Muscle layer of duodenum (tissue), 2 donors: ENCODE measurements around the gene POFUT2.

Experiments
- H3K27ac ChIP-seq: one replicate; pipeline ENCODE4 v1.7.0; 2013; ENCODE audit warnings: mild to moderate bottlenecking, low read length
- H3K27me3 ChIP-seq: one replicate; pipeline ENCODE4 v1.7.0; 2013; ENCODE audit warnings: low read depth, mild to moderate bottlenecking, control low read depth, low read length
- H3K36me3 ChIP-seq, 2 donors: one replicate each; pipeline ENCODE4 v1.7.0; 2013; ENCODE audit warnings: low read length in 2 of 2, control low read depth in 1 of 2, mild to moderate bottlenecking in 1 of 2; ENCODE audit not compliant: insufficient read depth in 2 of 2, control insufficient read depth in 1 of 2
- H3K4me1 ChIP-seq, 2 donors: one replicate each; pipeline ENCODE4 v1.7.0; 2013; ENCODE audit warnings: low read length in 2 of 2, mild to moderate bottlenecking in 2 of 2, control low read depth in 1 of 2, moderate library complexity in 1 of 2; ENCODE audit not compliant: insufficient read depth in 2 of 2, control insufficient read depth in 1 of 2
- H3K4me3 ChIP-seq, 2 donors: one replicate each; pipeline ENCODE4 v1.7.0; 2013; ENCODE audit warnings: low read length in 2 of 2, low read depth in 1 of 2, mild to moderate bottlenecking in 1 of 2
- H3K9me3 ChIP-seq, 2 donors: one replicate each; pipeline ENCODE4 v1.7.0; 2013; ENCODE audit warnings: low read length in 2 of 2, control low read depth in 1 of 2, mild to moderate bottlenecking in 1 of 2; ENCODE audit not compliant: control insufficient read depth in 1 of 2
- donor health status: healthy.

Gene POFUT2

GRCh38 chr21:45276596-45276995, 11.1 kb downstream of the POFUT2 start:
- Histone ChIP-seq H3K27ac (no peak overlapping the region), H3K9me3 (peaks cover 0 to 10% of the 10 kb centered on the region in 2 donors), H3K27me3 (no peaks in the 10 kb centered on the region), H3K4me1 (no peaks in the 10 kb centered on the region), H3K36me3 (peaks cover 20 to 80% of the 10 kb centered on the region in 2 donors), H3K4me3 (no peak overlapping the region)

DNA sequence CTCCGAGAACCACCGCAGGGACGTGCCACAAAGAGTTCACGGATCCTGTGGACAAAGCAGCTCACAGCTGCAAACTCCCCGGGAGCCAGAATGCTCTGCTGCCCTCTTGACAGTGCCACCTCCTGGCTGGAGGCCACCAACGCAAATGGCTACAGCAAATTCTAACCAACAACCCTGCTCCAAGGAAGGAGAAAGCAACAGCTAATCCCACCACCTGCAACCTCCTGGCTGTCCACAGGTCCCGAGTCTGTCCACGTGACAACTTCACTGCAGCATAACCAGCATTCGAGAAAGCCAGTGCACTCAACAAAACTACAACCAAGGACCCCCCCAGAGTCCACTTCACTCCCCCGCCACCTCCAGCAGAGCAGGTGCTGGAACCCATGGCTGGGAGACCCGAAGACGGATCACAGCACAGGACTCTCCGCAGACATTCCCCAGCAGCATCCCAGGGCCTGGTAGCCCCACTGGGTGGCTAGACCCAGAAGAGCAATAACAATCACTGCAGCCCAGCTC, 17.3 kb downstream of the POFUT2 start:
- Histone ChIP-seq H3K27me3 (no peaks in the 10 kb centered on the region), H3K4me3 (no peak overlapping the region), H3K36me3 (peaks cover 21 to 72% of the 10 kb centered on the region in 2 donors), H3K27ac (no peak overlapping the region), H3K4me1 (no peaks in the 10 kb centered on the region), H3K9me3 (peaks cover 0 to 13% of the 10 kb centered on the region in 2 donors)

DNA sequence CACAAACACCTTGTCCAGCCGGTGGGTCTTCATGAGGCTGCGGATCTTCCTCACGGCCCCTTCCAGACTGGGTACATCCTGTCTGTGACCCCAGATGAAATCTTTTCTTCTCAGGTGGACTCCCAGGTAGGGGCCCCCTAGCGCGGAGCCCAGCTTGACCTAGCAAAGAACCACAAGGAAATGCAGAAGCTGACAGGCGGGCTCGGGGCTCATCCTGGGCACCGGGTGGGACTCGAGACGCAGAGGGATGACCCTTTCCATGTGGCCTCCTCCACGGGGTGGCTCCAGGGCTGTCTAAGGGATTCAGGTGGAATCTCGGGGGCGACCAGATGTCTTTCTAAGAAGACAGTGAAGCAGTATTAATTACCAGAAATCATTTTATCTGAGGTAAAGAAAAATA, 17.8 kb downstream of the POFUT2 start:
- Histone ChIP-seq H3K27ac (no peak overlapping the region), H3K9me3 (peaks cover 0 to 13% of the 10 kb centered on the region in 2 donors), H3K4me3 (no peak overlapping the region), H3K36me3 (peaks cover 21 to 72% of the 10 kb centered on the region in 2 donors), H3K4me1 (no peaks in the 10 kb centered on the region), H3K27me3 (no peaks in the 10 kb centered on the region)

DNA sequence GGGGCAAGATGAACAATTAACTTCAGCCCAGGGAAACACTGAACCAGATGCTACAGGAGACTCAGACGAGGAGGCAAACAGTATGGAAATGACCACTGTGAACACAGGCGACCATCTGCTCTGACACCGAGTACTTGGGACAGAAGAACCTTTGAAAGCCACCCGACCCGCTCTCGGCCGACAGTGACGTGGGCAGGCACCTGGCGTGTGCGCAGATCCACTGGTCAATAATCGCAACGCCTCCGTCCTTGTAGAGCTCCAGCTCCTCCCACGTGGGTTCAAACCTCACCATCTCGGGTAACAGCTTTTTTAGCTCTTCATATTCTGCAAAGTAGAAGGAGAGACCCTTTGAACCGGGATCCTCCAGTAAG, 20.3 kb downstream of the POFUT2 start:
- peaks cover 31 to 79% of the 10 kb centered on the region in 2 donors for H3K36me3 ChIP-seq

DNA sequence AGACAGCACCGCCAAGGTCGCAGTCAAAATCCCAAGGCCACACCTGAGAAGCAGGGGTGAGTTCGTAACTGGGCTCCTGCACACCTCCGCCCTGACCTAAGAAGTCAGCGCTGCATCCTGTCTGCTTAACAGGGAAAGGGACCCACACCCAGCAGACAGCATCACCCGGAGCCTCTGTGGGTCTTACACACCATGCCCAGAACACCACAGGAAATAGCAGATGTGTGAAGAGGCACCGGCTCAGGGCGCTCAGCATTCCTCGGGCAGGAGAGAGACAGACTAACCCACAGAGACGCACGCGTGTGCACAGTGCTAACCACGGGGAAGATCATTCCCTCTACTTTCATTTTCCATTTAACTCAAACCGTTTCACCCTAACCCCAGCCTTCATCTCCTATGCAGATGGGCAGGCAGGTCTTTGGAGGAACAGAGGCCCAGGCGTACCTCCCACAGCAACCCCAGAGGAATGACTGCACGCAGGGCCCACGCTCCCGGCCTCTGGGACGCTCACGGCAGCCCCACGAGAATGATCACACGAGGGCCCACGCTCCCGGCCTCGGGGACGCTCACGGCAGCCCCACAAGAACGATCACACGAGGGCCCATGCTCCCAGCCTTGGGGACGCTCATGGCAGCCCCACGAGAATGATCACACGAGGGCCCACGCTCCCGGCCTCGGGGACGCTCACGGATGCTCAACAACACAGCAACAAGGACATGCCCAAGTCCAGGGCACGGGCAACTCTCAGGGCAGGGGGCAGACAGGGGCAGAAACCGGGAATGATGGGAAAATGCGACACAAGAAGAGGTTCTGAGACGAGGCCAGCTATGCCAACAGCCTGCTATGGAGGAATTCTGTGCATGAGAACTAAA, 20.9 kb downstream of the POFUT2 start:
- no peaks in the 10 kb centered on the region for H3K27me3 ChIP-seq
- peaks cover 0 to 4% of the 10 kb centered on the region in 2 donors for H3K9me3 ChIP-seq
- no peaks in the 10 kb centered on the region for H3K4me1 ChIP-seq
- no peak overlapping the region for H3K27ac ChIP-seq
- no peak overlapping the region for H3K4me3 ChIP-seq
- H3K36me3 ChIP-seq: peaks cover 31 to 75% of the 10 kb centered on the region in 2 donors

More for the DNA sequence above, 20.3 kb downstream of the POFUT2 start:
- Histone ChIP-seq H3K4me1 (no peaks in the 10 kb centered on the region), H3K27me3 (no peaks in the 10 kb centered on the region), H3K9me3 (peaks cover 0 to 8% of the 10 kb centered on the region in 2 donors), H3K4me3 (no peak overlapping the region), H3K27ac (no peak overlapping the region)

DNA sequence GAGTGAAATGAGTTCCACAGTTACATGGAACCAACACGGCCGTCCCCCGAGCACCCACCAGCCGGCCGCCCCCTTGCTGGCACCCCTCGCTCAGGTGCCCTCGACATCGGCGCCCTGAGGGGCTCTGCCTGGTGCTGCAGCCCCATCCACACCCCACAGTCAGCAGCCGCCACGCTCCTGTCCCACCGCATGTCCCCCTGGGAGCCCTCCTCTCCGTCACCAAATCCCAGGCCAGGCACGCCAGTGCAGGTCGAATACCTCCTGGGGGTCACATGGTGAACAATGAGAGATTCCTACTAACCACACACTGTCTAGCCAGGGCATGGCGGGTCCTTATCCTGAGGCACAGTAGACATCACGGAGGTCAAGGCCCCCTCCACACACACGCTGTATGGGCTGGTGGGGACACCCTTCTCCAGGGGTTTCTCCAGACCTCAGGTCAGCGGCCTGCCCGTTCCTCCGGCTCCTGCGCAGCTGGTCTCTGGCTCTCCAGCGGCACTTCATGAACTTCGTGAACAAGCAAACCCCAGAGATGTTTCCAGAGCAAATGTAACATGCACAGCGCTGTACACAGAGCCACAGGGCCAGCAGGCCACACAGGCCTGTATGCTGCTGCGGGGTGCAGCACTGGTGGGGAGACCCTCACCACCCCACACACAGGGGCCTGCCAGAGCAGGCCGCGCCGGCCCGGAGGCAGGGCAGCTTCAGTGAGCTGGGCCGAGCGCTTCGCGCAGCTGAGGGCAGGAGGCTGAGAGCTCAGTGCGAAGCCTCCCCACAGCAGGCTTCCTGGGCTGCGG, 21.8 kb downstream of the POFUT2 start:
- no peaks in the 10 kb centered on the region for H3K9me3 ChIP-seq
- peaks cover 31 to 70% of the 10 kb centered on the region in 2 donors for H3K36me3 ChIP-seq
- H3K4me3 ChIP-seq: no peak overlapping the region
- H3K27ac ChIP-seq: no peak overlapping the region
- no peaks in the 10 kb centered on the region for H3K4me1 ChIP-seq
- no peaks in the 10 kb centered on the region for H3K27me3 ChIP-seq

DNA sequence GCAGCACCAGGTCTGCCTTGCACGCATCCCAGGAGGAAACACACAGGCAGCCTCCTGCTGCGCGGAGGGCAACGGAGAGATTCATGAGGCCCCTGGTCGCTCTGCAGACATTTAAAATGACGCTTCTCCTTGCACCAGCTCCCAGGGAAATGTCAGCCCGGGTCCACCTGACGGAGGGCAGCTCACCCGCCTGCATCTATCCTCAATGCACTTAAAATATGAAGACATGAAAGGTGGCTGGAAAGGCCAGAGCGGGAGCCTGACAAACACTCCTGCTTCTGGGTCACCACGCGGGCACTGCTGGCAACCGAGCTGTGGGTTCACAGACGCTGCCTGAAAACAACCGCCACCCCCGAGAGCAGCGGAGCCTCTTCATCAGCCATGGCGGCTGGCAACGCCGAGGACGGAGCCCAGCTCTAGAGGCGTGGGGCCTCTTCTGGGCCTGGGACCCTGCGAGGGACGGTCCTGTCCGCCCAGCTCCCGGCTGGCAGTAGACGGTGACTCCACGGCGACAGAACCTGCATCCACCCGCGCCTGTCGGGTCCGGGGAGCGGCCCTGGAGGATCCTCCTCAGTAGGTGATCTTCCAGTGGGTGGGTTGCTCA, 22.7 kb downstream of the POFUT2 start:
- Histone ChIP-seq H3K27ac (no peak overlapping the region), H3K9me3 (no peaks in the 10 kb centered on the region), H3K27me3 (no peaks in the 10 kb centered on the region), H3K4me1 (no peaks in the 10 kb centered on the region), H3K36me3 (peaks cover 31 to 62% of the 10 kb centered on the region in 2 donors), H3K4me3 (no peak overlapping the region)

GRCh38 chr21:45264146-45264911, 23.4 kb downstream of the POFUT2 start:
- Histone ChIP-seq H3K4me3 (no peak overlapping the region), H3K27me3 (no peaks in the 10 kb centered on the region), H3K4me1 (no peaks in the 10 kb centered on the region), H3K36me3 (peaks cover 28 to 56% of the 10 kb centered on the region in 2 donors), H3K9me3 (no peaks in the 10 kb centered on the region), H3K27ac (no peak overlapping the region)

- H3K27me3 ChIP-seq: no peaks in the 10 kb centered on the region
- no peaks in the 10 kb centered on the region for H3K4me1 ChIP-seq
- H3K36me3 ChIP-seq: peaks cover 28 to 56% of the 10 kb centered on the region in 2 donors
- H3K27ac ChIP-seq: no peak overlapping the region
- H3K9me3 ChIP-seq: no peaks in the 10 kb centered on the region
- no peak overlapping the region for H3K4me3 ChIP-seq
These were observed 24.2 kb downstream of the POFUT2 start for GRCh38 chr21:45263534-45263933.

- Histone ChIP-seq H3K9me3 (no peaks in the 10 kb centered on the region), H3K4me3 (no peak overlapping the region), H3K4me1 (peaks cover 0 to 2% of the 10 kb centered on the region in 2 donors), H3K36me3 (peaks cover 26 to 53% of the 10 kb centered on the region in 2 donors), H3K27ac (no peak overlapping the region), H3K27me3 (no peaks in the 10 kb centered on the region)
These were observed 25.1 kb downstream of the POFUT2 start for GRCh38 chr21:45262616-45263015.
